T47D (cell line): ENCODE data around the gene WNK1.

Experiments
- DNase-seq, 2 experiments: peaks; one replicate each; pipeline versions ENCODE4 v3.0.0 to v3.0.0-alpha.2; 2011 to 2012; ENCODE audit warnings: low read depth in 1 of 2, low spot score in 1 of 2
- JUND ChIP-seq: IDR thresholded peaks from 2 replicates; pipeline ENCODE4 v1.6.1; 2012; ENCODE audit warnings: low read depth
- in situ Hi-C: cut with HindIII; loops from 2 replicates; pipeline ENCODE4 v1.10.0; 2016; ENCODE audit warnings: low sequenced_read_pairs, low pct_unique_long_range_greater_than_20kb

WNK1 gene

GRCh38 chr12:726281-727140 lies 25.9 kb upstream of the WNK1 start:
- DNase-seq: no peak
- in situ Hi-C loops: no loop called here
- no peak for TF ChIP-seq JUND

GRCh38 chr12:727321-727720 lies 25.1 kb upstream of the WNK1 start:
- DNase-seq: no peak
- no peak for TF ChIP-seq JUND
- in situ Hi-C loops: no loop called here

GRCh38 chr12:728781-729180 lies 23.6 kb upstream of the WNK1 start:
- in situ Hi-C loops: no loop called here
- no peak for DNase-seq
- TF ChIP-seq JUND: no peak

- in situ Hi-C loops: no loop called here
- TF ChIP-seq JUND: no peak
- no peak for DNase-seq
Observed at GRCh38 chr12:729221-729620, 23.2 kb upstream of the WNK1 start.

GRCh38 chr12:730550-730949 lies 21.8 kb upstream of the WNK1 start:
- in situ Hi-C loops: no loop called here
- no peak for DNase-seq
- TF ChIP-seq JUND: no peak

GRCh38 chr12:737122-737739 lies 15.1 kb upstream of the WNK1 start:
- DNase-seq: no peak
- in situ Hi-C loops: no loop called here
- no peak for TF ChIP-seq JUND

- no peak for TF ChIP-seq JUND
- DNase-seq: no peak
- in situ Hi-C loops: no loop called here
Observed at GRCh38 chr12:738712-739111, 13.7 kb upstream of the WNK1 start.

- DNase-seq: no peak
- TF ChIP-seq JUND: no peak
- in situ Hi-C loops: no loop called here
Observed at GRCh38 chr12:739349-739748, 13.0 kb upstream of the WNK1 start.

GRCh38 chr12:740921-741320 lies 11.5 kb upstream of the WNK1 start:
- TF ChIP-seq JUND: no peak
- in situ Hi-C loops: no loop called here
- DNase-seq: no peak

- in situ Hi-C loops: no loop called here
- DNase-seq: no peak
- no peak for TF ChIP-seq JUND
Observed at GRCh38 chr12:749751-750270, 2.6 kb upstream of the WNK1 start.

- no peak for TF ChIP-seq JUND
- in situ Hi-C loops: no loop called here
- no peak for DNase-seq
Observed at GRCh38 chr12:750366-751191, 1.8 kb upstream of the WNK1 start.

GRCh38 chr12:751192-751998 lies 984 bp upstream of the WNK1 start:
- DNase-seq: peak; percentile 68 to 95
- in situ Hi-C loops: no loop called here

More at GRCh38 chr12:751192-751998, 984 bp upstream of the WNK1 start:
- TF ChIP-seq JUND: no peak
